GM21526 (cell line): ENCODE results near the gene ABCD4.
A peak's percentile ranks its signal among the peaks of the same experiment; 100 is the strongest.
"Not testable (repeated sequence)": the region's sequence is repeated elsewhere in the genome, so short reads cannot be mapped to it uniquely, and the experiment has no call there.

Experiments used
- ATAC-seq: cut with Tn5 transposase; IDR thresholded peaks from one replicate; pipeline ENCODE4 v1.9.1; 2021; ENCODE audit warnings: moderate library complexity; ENCODE audit not compliant: unreplicated experiment, low FRiP score

ABCD4 gene

GRCh38 chr14:74302634-74303569, at the start of gene ABCD4:
Gene ABCD4 (minus strand): TSS chr14:74302934. CDS start chr14:74302912, 22 bp downstream.
- peak; percentile 95 for ATAC-seq

DNA sequence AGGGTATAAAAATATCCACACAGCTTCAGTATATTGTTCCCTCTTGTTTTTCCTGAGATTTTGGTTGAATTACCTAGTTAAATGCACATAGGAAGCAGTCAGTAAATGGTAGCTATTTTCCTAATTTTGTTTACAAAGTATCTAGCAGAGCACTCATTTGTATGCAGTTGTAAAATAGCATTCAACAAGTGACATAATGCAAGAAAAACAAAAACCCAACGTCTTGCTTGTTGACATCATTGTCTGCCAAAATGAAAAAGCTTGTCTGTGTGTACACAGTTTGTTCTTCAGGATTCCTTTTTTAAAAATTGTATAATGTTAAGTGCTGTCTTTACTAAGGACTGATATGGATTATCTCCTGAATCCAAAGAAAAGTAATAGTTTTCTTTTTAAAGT, 48.2 kb upstream of the ABCD4 start:
- no peak for ATAC-seq

- ATAC-seq: no peak
Measured at GRCh38 chr14:74350211-74350927, 47.6 kb upstream of the ABCD4 start.

- no peak for ATAC-seq
Measured at GRCh38 chr14:74349757-74350156, 47.0 kb upstream of the ABCD4 start.

GRCh38 chr14:74348735-74349463, 46.2 kb upstream of the ABCD4 start:
- no peak for ATAC-seq

DNA sequence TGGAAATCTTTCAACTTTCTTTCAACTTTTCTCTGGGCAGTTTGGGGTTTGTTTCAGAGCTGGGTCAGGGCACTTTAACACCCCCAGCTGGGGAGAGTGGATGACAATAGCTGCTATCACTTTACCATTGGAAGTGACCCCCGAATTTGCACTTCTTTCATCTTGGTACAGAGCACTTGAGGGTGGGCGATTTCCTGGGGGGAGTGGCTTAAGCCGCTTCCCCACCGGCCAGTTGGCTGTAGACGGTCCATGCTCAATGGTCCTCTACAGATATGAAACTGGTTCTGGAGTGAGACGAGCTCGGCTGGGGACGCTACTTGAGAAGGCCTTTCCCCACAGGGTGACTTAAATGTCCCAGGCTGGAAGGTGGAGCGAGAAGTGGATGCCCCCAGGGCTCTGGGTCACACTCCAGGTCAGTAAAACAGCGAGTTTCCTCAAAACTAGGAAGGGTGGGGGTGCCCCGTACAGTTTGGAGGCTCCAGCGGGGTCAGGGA, 45.6 kb upstream of the ABCD4 start, which contains the start of gene VRTN:
Gene VRTN, plus strand, starts transcription at position 231 of the 494 bp plus-strand sequence. CDS start 8,313 bp downstream, outside the sequence.
- ATAC-seq: no peak

DNA sequence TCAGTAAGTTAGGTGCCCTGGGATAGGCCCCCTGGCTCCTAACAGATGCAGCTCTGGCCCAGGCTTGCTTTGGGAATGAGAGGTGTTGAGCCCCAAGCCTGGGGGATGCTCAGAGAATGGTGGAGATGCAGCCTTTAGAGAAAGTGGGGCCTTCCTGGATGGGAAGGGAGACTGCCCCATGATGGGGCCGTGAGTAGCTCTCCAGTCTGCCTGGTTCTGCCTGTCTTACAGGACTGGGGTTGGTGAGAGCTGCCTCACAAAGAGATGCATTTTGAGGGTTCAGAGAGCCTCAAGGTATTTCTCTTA, 45.0 kb upstream of the ABCD4 start:
- no peak for ATAC-seq

- ATAC-seq: no peak
Measured at GRCh38 chr14:74347097-74347794, 44.5 kb upstream of the ABCD4 start.

- ATAC-seq: no peak
Measured at GRCh38 chr14:74346341-74346740, 43.6 kb upstream of the ABCD4 start.

GRCh38 chr14:74333909-74334308, 31.2 kb upstream of the ABCD4 start:
- no peak for ATAC-seq

DNA sequence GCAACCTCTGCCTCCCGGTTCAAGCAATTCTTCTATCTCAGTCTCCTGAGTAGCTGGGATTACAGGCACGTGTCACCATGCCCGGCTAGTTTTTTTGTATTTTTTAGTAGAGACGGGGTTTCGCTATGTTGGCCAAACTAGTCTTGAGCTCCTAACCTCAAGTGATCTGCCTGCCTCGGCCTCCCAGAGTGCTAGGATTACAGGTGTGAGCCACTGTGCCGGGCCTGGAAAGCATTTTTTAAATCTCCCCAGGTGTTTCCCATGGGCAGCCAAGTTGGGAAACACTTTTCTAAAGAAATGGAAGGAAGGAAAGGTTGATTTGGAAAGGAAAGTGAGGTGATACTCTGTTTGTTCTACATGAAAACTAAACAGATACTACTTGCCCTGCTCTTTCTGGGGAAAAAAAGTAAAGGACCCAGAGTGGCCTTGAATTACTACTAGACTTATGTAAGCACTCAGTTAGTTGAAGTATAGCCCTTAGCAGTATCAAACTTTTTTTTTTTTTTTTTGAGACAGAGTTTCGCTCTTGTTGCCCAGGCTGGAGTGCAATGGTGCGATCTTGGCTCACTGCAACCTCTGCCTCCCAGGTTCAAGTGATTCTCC, 27.3 kb upstream of the ABCD4 start:
- ATAC-seq: not testable (repeated sequence)

DNA sequence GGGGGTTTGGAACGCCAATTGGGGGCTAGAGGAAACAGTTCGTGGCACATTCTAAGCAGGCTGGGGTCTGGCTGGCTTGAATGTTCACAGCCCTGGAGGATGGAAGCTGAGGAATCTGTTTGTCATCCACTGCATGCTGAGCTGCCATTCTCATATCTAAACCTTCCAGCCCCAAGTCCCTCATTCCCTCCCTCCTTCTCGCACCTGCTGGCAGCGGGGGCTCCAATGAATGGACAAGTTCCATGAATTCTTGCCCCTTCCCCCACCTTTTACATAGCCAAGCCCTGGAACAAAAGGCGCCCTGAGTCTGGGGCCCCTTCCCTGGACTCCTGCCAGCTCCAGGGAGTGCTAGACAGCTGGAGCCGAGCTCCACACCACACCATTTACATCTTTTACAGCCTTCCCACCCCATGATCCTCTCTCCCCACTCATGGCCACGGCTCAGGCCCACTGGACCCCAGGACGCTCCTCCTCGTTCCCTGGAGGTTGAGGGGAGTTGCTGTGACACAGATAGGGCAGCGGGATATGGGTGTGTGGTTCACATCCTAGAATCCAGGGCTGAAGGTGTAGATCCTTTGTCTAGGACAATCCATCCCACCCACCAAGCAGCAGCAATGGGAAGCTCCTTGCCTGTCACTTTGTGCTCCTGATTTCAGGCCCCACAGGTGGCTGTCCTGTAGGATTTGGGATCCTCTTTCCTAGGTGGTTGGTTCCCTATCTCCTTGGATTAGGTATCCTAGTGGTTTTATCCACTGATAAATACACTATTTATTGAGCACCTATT, 23.8 kb upstream of the ABCD4 start:
- ATAC-seq: no peak

GRCh38 chr14:74325446-74325845, 22.7 kb upstream of the ABCD4 start:
- ATAC-seq: no peak

DNA sequence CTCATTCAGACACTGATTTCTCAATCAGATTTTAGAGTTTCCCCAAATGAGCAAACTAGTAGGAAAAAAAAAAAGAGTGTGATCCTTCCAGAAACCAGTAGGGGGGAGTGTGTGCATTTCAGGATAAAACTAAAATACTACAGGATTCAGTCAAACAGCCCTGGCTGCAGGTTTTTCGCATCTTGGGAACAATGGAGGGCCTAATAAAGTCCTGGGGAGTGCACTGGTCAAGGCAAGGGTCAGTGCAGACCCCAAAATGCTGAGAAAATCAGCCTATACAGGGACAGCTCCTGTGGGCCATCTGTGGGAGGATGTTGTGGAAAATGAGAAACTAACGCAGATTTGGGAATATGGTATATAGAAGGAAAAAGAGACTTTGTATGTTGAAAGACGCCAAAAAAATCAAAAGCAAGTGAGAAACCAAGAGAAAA, 22.2 kb upstream of the ABCD4 start:
- no peak for ATAC-seq

DNA sequence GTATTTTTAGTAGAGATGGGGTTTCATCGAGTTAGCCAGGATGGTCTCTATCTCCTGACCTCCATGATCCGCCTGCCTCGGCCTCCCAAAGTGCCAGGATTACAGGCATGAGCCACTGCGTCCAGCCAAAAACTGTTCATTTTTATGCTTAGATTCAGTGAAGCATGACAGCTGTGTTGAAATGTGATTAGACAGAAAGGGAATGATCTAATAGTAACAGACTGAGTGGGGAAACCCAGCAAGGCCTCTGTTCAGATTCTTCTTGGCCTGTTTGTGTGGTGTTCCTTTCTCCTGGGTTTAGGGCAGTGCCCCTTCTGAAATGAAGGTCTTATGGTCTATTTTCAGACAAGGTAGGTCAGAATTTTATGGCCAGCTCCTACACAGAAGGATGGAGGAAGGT, 11.8 kb upstream of the ABCD4 start:
- no peak for ATAC-seq

DNA sequence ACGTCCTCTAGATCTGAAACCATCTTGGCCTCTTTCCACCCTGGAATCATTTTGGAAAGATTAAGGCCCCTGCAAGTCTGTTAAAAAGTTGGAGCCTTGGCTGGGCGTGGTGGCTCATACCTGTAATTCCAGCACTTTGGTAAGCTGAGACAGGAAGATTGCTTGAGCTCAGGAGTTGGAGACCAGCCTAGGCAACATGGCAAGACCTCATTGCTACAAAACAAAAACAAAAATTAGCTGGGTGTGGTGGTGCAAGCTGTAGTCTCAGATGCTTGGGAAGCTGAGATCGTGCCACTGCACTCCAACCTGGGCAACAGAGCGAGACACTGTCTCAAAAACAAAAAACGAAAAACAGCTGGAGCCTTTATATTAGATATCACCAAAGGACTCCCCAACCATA, 10.9 kb upstream of the ABCD4 start:
- no peak for ATAC-seq

GRCh38 chr14:74312161-74312560, 9.4 kb upstream of the ABCD4 start:
- no peak for ATAC-seq

- no peak for ATAC-seq
Measured at GRCh38 chr14:74309125-74310022, 6.6 kb upstream of the ABCD4 start.
